Prostate gland (tissue), 2 donors: ENCODE data around the gene CST11. TPM values are rescaled to one million over a fixed set of nuclear protein-coding genes. Genes with fewer than 3 reads are reported as not detected.
"Not testable (repeated sequence)": the region's sequence is repeated elsewhere in the genome, so short reads cannot be mapped to it uniquely, and the experiment has no call there.

Experiments
- DNase-seq: peaks from one replicate; pipeline ENCODE4 v3.0.0-alpha.2; 2019; ENCODE audit warnings: low spot score
- H3K27ac ChIP-seq, 2 donors: fragments of 200-600 bp; sonication (generic); 2 replicates each; pipeline ENCODE4 v1.5.1; 2017 to 2019
- H3K27me3 ChIP-seq: fragments of 200-600 bp; sonication (generic); replicated peaks from 2 replicates; pipeline ENCODE4 v1.5.1; 2019; ENCODE audit not compliant: insufficient read depth
- H3K36me3 ChIP-seq, 2 donors: fragments of 200-600 bp; sonication (generic); 1 replicate in 1 of 2; 2 replicates in 1 of 2; pipeline versions ENCODE4 v1.5.1 to v1.8.1; 2017 to 2019
- H3K4me1 ChIP-seq: fragments of 200-600 bp; sonication (generic); replicated peaks from 2 replicates; pipeline ENCODE4 v1.5.1; 2019
- H3K4me3 ChIP-seq, 2 donors: fragments of 200-600 bp; sonication (generic); 2 replicates each; pipeline ENCODE4 v1.5.1; 2017 to 2019
- H3K9me3 ChIP-seq: fragments of 200-600 bp; sonication (generic); 2 replicates; pipeline ENCODE4 v1.5.1; 2017
- POLR2A ChIP-seq: fragments of 450-650 bp; IDR thresholded peaks from one replicate; pipeline ENCODE4 v1.6.1; 2016; ENCODE audit warnings: antibody characterized with exemption, mild to moderate bottlenecking
- POLR2AphosphoS5 ChIP-seq: sonication (generic); formaldehyde crosslinking; IDR thresholded peaks from one replicate; pipeline ENCODE4 v1.6.1; 2017; ENCODE audit warnings: antibody characterized with exemption
- WGBS: methylation state at CpG from one replicate; pipeline ENCODE4 v1.1.5; 2018; 5-methylcytosine and 5-hydroxymethylcytosine counted together
- intact Hi-C: fragments of 100-400 bp; cut with DNase I; formaldehyde crosslinking; loops from one replicate; pipeline ENCODE4 v1.14.2; 2022
- total RNA-seq, 2 donors: library from RNA; depleted of rRNA; stranded (reverse); fragments of >200 nt; gene quantifications; one replicate each; pipeline ENCODE4 v1.1.0, GENCODE V29; 2016
- TF ChIP-seq, protein P1 (sequence below), 4 experiments: fragments of 200-600 bp in 2 of 4; fragments of 450-650 bp in 2 of 4; sonication (generic) in 2 of 4; IDR thresholded peaks; 1 replicate in 3 of 4; 2 replicates in 1 of 4; pipeline ENCODE4 v1.5.1; 2016 to 2019; ENCODE audit warnings: antibody characterized with exemption in 4 of 4, mild to moderate bottlenecking in 2 of 4, moderate library complexity in 2 of 4

CST11 gene
- total RNA-seq, 2 donors from 2014 or later, result not detected

DNA sequence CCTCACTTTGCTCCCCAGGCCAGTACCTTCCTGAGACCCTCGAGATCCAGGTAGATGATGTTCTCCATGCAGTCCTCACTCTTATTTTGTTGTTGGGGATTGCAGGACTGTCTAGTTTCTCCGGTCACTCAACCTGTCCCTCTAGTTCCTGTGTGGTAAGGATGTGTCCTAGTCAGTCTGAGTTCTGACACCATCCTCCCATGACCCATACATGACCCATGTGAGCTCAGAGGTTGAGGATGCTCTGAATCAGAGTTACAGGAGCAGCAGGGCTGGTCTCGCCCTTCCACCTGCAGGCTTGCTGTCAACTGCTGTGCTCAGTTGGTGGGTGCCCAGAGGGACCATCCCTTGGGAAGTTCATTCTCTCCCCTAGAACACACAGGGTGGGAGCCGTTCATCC is 26.4 kb upstream of the CST11 start:
- H3K27me3 ChIP-seq, result no peaks in the 10 kb centered on the region
- no peak overlapping the region for H3K4me3 ChIP-seq
- H3K36me3 ChIP-seq, result no peaks in the 10 kb centered on the region
- no peaks in the 10 kb centered on the region for H3K9me3 ChIP-seq
- intact Hi-C loops, result no loop called here
- 89% methylated on average over 4 of the region's 4 CpGs for WGBS
- no peak overlapping the region for H3K27ac ChIP-seq
- TF ChIP-seq POLR2AphosphoS5, result no peak
- TF ChIP-seq, protein P1, sequence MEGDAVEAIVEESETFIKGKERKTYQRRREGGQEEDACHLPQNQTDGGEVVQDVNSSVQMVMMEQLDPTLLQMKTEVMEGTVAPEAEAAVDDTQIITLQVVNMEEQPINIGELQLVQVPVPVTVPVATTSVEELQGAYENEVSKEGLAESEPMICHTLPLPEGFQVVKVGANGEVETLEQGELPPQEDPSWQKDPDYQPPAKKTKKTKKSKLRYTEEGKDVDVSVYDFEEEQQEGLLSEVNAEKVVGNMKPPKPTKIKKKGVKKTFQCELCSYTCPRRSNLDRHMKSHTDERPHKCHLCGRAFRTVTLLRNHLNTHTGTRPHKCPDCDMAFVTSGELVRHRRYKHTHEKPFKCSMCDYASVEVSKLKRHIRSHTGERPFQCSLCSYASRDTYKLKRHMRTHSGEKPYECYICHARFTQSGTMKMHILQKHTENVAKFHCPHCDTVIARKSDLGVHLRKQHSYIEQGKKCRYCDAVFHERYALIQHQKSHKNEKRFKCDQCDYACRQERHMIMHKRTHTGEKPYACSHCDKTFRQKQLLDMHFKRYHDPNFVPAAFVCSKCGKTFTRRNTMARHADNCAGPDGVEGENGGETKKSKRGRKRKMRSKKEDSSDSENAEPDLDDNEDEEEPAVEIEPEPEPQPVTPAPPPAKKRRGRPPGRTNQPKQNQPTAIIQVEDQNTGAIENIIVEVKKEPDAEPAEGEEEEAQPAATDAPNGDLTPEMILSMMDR (IDR thresholded peaks at IDR 0.05), result no peak
- TF ChIP-seq POLR2A, result no peak
- DNase-seq, result no peak
- no peaks in the 10 kb centered on the region for H3K4me1 ChIP-seq

DNA sequence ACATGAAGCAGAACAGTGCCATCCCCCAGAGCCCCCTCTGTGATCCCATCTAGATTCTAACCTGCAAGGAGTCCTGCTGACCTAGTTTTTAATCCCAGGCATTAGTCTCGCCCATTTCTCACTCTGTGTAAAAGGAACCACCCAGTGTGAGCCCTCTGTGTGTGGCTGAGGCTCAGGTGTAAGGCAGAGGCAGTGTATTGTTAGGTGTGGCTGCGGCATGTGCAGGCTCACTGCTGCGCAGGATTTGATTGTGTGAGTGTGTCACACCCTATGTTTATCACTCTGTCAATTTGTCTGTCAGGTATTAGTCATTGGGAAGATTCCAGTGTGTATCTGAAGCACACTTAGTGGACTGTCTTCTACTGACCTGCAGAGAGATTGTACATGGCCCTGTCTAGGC is 24.5 kb upstream of the CST11 start:
- intact Hi-C loops, result no loop called here
- Histone ChIP-seq H3K27ac (no peak overlapping the region), H3K4me1 (no peaks in the 10 kb centered on the region), H3K27me3 (no peaks in the 10 kb centered on the region), H3K36me3 (no peaks in the 10 kb centered on the region), H3K9me3 (no peaks in the 10 kb centered on the region), H3K4me3 (no peak overlapping the region)
- TF ChIP-seq, protein P1 (IDR thresholded peaks at IDR 0.05), result no peak
- no peak for TF ChIP-seq POLR2A
- TF ChIP-seq POLR2AphosphoS5, result no peak
- 50% methylated on average over 3 of the region's 3 CpGs for WGBS
- DNase-seq, result no peak

DNA sequence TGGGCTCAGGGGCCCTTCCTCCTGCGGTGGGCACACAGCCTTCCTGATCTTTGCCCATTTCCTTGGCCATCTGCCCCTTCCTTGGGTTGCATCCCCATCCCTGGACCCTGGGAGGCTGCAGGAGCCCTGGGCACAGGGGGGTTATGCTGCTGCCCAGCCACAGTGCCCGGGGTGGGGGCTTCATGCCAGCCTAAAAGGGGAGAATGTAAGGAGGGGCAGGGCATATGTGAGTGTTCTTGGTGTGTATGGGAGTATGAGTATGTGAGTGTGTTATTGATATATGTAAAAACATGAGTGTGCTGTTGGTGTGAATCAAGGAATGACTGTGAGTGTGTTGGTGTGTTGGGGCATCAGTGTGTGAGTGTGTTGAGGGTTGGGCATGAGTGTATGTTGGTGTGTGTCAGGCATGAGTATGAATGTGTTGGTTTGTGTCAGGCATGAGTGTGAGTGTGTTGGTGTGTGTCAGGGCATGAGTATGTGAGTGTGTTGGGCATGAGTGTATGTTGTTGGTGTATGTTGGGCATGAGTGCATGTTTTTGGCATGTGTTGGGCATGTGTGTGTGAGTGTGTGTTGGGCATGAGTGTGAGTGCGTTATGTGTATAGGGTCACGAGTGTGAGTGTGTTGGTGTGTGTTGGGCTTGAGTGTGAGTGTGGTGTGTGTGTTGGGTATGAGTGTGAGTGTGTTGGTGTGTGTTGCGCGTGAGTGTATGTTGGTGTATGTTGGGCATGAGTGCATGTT is 23.5 kb upstream of the CST11 start:
- WGBS, result 85% methylated on average over 6 of the region's 6 CpGs
- intact Hi-C loops, result no loop called here

DNA sequence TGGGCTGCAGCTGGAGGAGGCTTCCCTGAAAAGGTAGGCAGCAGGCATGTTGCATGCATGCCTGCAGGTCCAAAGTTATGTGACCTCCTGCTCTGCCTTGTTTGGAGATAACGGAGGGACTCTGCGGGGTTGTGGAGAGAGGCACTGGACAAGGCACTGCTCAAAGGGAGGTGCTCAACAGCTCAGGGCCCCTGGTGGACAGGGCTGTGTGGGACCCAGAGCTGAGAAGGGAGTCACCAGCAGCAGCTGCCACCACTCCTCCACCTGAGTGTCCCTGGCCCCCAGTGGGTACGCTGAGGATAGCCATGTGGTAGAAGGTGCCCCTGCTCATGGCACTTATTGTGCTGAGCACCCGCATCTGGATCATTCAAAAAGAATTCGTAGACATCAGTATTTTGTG is 22.7 kb upstream of the CST11 start:
- no peaks in the 10 kb centered on the region for H3K9me3 ChIP-seq
- TF ChIP-seq, protein P1 (IDR thresholded peaks at IDR 0.05), result no peak
- no peak for TF ChIP-seq POLR2A
- TF ChIP-seq POLR2AphosphoS5, result no peak
- WGBS, result 95% methylated on average over 5 of the region's 5 CpGs

More for the DNA sequence above, 23.5 kb upstream of the CST11 start:
- TF ChIP-seq POLR2AphosphoS5, result no peak
- TF ChIP-seq, protein P1 (IDR thresholded peaks at IDR 0.05), result no peak
- no peak for TF ChIP-seq POLR2A
- H3K4me1 ChIP-seq, result no peaks in the 10 kb centered on the region
- H3K27ac ChIP-seq, result no peak overlapping the region
- no peaks in the 10 kb centered on the region for H3K36me3 ChIP-seq
- no peaks in the 10 kb centered on the region for H3K9me3 ChIP-seq
- H3K27me3 ChIP-seq, result no peaks in the 10 kb centered on the region
- H3K4me3 ChIP-seq, result no peak overlapping the region
- DNase-seq, result no peak

DNA sequence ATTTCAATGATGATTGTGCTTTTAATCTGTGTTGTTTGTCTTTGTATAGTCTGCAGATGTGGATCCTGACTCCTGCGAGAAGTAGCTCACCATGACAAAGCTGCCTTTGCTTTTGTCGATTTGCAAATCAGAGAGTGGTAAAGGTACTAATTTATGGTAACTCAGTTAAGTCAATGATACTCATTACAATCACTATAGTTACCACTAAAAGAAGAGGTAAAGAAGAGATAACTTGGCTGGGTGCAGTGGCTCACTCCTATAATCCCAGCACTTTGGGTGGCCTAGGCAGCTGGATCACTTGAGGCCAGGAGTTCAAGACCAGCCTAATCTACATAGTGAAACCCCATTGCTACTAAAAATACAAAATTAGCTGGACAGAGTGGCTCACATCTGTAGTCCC is 20.6 kb upstream of the CST11 start:
- H3K4me3 ChIP-seq, H3K36me3 ChIP-seq, H3K4me1 ChIP-seq, H3K27me3 ChIP-seq, DNase-seq, H3K27ac ChIP-seq, intact Hi-C loops, H3K9me3 ChIP-seq: not testable (repeated sequence)
- 18% methylated on average over 2 of the region's 2 CpGs for WGBS

More for the DNA sequence above, 22.7 kb upstream of the CST11 start:
- H3K4me3 ChIP-seq, result no peak overlapping the region
- H3K36me3 ChIP-seq, result no peaks in the 10 kb centered on the region
- no peak overlapping the region for H3K27ac ChIP-seq
- no peak for DNase-seq
- H3K27me3 ChIP-seq, result no peaks in the 10 kb centered on the region
- H3K4me1 ChIP-seq, result no peaks in the 10 kb centered on the region
- intact Hi-C loops, result no loop called here

DNA sequence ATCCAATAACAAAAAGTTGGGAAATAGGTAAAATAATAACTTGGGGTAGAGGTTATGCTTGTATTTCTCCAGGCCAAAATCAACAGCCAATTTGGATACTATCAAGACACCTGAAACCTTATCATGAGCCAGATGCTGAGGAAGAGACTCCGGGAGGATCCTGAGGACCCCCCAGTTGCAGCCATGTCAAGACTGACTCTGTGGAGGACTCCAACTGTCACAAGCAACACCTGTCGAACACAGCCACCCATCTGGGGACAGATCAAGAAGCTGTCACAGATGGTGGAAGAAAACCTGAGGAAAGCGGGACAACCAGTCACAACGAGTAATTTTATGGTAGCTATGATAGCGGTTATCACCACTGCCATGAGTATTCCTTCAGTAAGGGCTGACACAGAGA is 19.6 kb upstream of the CST11 start:
- H3K9me3 ChIP-seq, H3K27ac ChIP-seq, H3K27me3 ChIP-seq, H3K4me1 ChIP-seq, H3K36me3 ChIP-seq, intact Hi-C loops, H3K4me3 ChIP-seq, DNase-seq: not testable (repeated sequence)
- WGBS, result 76% methylated on average over 5 of the region's 5 CpGs

DNA sequence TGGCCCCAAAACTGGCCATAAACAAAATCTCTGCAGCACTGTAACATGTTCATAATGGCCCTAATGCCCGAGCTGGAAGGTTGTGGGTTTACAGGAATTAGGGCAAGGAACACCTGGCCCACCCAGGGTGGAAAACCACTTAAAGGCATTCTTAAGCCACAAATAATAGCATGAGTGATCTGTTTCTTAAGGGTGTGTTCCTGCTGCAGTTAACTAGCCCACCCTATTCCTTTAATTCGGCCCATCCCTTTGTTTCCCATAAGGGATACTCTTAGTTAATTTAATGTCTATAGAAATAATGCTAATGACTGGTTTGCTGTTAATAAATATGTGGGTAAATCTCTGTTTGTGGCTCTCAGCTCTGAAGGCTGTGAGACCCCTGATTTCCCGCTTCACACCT is 14.3 kb upstream of the CST11 start:
- H3K27ac ChIP-seq, intact Hi-C loops, H3K4me1 ChIP-seq, H3K27me3 ChIP-seq, DNase-seq, H3K36me3 ChIP-seq, H3K9me3 ChIP-seq, H3K4me3 ChIP-seq: not testable (repeated sequence)
- WGBS, result 88% methylated on average over 3 of the region's 3 CpGs
